ENCODE results near the gene FAM20B.
"Not testable (repeated sequence)": the region's sequence is repeated elsewhere in the genome, so short reads cannot be mapped to it uniquely, and the experiment has no call there.

- TF ChIP-seq CTCF (conservative IDR thresholded peaks at IDR 0.05; ENCODE audit: low read length); EZH2phosphoT487 (IDR thresholded peaks at IDR 0.05; ENCODE audit: borderline replicate concordance): not testable (repeated sequence)
Observed at GRCh38 chr1:179039502-179040174, 13.9 kb downstream of the FAM20B start.
